ENCODE results near the gene RANBP3L.
"Not testable (repeated sequence)": the region's sequence is repeated elsewhere in the genome, so short reads cannot be mapped to it uniquely, and the experiment has no call there.

The RANBP3L gene

GRCh38 chr5:36301858-36302603, at the start of gene RANBP3L:
TSS of gene RANBP3L (minus strand) at chr5:36301902. CDS start at chr5:36301416, 486 bp downstream.
- no peak for DNase-seq (ENCODE audit: low read depth in 3 of 3)

GRCh38 chr5:36346896-36347690, 45.4 kb upstream of the RANBP3L start:
- no peak for DNase-seq (ENCODE audit: low read depth in 3 of 3)

- DNase-seq (ENCODE audit: low read depth in 3 of 3): no peak
These were observed 43.2 kb upstream of the RANBP3L start for GRCh38 chr5:36344899-36345298.

- DNase-seq (ENCODE audit: low read depth in 3 of 3): not testable (repeated sequence)
These were observed 40.0 kb upstream of the RANBP3L start for GRCh38 chr5:36341720-36342119.

- no peak for DNase-seq (ENCODE audit: low read depth in 3 of 3)
These were observed 35.9 kb upstream of the RANBP3L start for GRCh38 chr5:36337597-36337996.

GRCh38 chr5:36334315-36334714, 32.6 kb upstream of the RANBP3L start:
- DNase-seq (ENCODE audit: low read depth in 3 of 3): no peak

GRCh38 chr5:36332720-36333119, 31.0 kb upstream of the RANBP3L start:
- DNase-seq (ENCODE audit: low read depth in 3 of 3): not testable (repeated sequence)

- no peak for DNase-seq (ENCODE audit: low read depth in 3 of 3)
These were observed 23.5 kb upstream of the RANBP3L start for GRCh38 chr5:36325196-36325595.

GRCh38 chr5:36323926-36324781, 22.5 kb upstream of the RANBP3L start:
- DNase-seq (ENCODE audit: low read depth in 3 of 3): no peak

GRCh38 chr5:36312953-36313672, 11.4 kb upstream of the RANBP3L start:
- no peak for DNase-seq (ENCODE audit: low read depth in 3 of 3)

GRCh38 chr5:36311956-36312355, 10.3 kb upstream of the RANBP3L start:
- DNase-seq (ENCODE audit: low read depth in 3 of 3): no peak

- DNase-seq (ENCODE audit: low read depth in 3 of 3): no peak
These were observed 8.4 kb upstream of the RANBP3L start for GRCh38 chr5:36310138-36310537.

- DNase-seq (ENCODE audit: low read depth in 3 of 3): no peak
These were observed 4.0 kb upstream of the RANBP3L start for GRCh38 chr5:36305571-36306326.

- no peak for DNase-seq (ENCODE audit: low read depth in 3 of 3)
These were observed 2.5 kb upstream of the RANBP3L start for GRCh38 chr5:36304095-36304805.

- no peak for DNase-seq (ENCODE audit: low read depth in 3 of 3)
These were observed 668 bp downstream of the RANBP3L start for GRCh38 chr5:36300927-36301540.

GRCh38 chr5:36300191-36300926, 1.3 kb downstream of the RANBP3L start:
- DNase-seq (ENCODE audit: low read depth in 3 of 3): no peak

GRCh38 chr5:36298552-36298951, 3.1 kb downstream of the RANBP3L start:
- no peak for DNase-seq (ENCODE audit: low read depth in 3 of 3)

- no peak for DNase-seq (ENCODE audit: low read depth in 3 of 3)
These were observed 4.0 kb downstream of the RANBP3L start for GRCh38 chr5:36297653-36298052.
